CD14-positive monocyte (primary cell): ENCODE measurements around the gene APLF. TPM values are rescaled to one million over a fixed set of nuclear protein-coding genes. Genes with fewer than 3 reads are reported as not detected.

ENCODE experiments used
- DNase-seq, 3 donors: peaks; one replicate each; pipeline ENCODE4 v3.0.0-alpha.2; 2011 to 2022
- H2AFZ ChIP-seq: 2 replicates; pipeline ENCODE4 v1.6.0; 2012; ENCODE audit warnings: mild to moderate bottlenecking, low read depth, low read length, inconsistent platforms; ENCODE audit not compliant: insufficient read depth, poor library complexity, severe bottlenecking
- H3K27ac ChIP-seq, 2 donors: 1 replicate in 1 of 2; 2 replicates in 1 of 2; pipeline ENCODE4 v1.5.1; 2012 to 2013; ENCODE audit warnings: low read length in 2 of 2, control low read depth in 1 of 2, inconsistent platforms in 1 of 2, low read depth in 1 of 2, mild to moderate bottlenecking in 1 of 2
- H3K27me3 ChIP-seq, 2 donors: one replicate each; pipeline versions ENCODE4 v1.6.0 to v1.6.1; 2011 to 2013; ENCODE audit warnings: low read length in 2 of 2; ENCODE audit not compliant: control insufficient read depth in 2 of 2, insufficient read depth in 2 of 2
- H3K36me3 ChIP-seq, 2 donors: replicated peaks in 1 of 2; 1 replicate in 1 of 2; 2 replicates in 1 of 2; pipeline versions ENCODE4 v1.5.1 to v1.6.1; 2012 to 2013; ENCODE audit warnings: low read length in 2 of 2, control low read depth in 1 of 2, inconsistent platforms in 1 of 2, mild to moderate bottlenecking in 1 of 2; ENCODE audit not compliant: insufficient read depth in 2 of 2, control insufficient read depth in 1 of 2
- H3K4me1 ChIP-seq, 2 donors: 1 replicate in 1 of 2; 2 replicates in 1 of 2; pipeline versions ENCODE4 v1.5.1 to v1.6.1; 2012 to 2013; ENCODE audit warnings: low read length in 2 of 2, control low read depth in 1 of 2, inconsistent platforms in 1 of 2, mild to moderate bottlenecking in 1 of 2, moderate library complexity in 1 of 2; ENCODE audit not compliant: insufficient read depth in 2 of 2, control insufficient read depth in 1 of 2
- H3K4me2 ChIP-seq: replicated peaks from 2 replicates; pipeline ENCODE3; 2012; ENCODE audit warnings: low read length, moderate library complexity, mild to moderate bottlenecking; ENCODE audit not compliant: poor library complexity, severe bottlenecking; ENCODE audit errors: extremely low read depth
- H3K4me3 ChIP-seq, 3 experiments: fragments of 200-600 bp in 1 of 3; sonication (generic) in 1 of 3; replicated peaks in 1 of 3; 1 replicate in 2 of 3; 2 replicates in 1 of 3; pipeline ENCODE4 v1.5.1; 2011 to 2013; ENCODE audit warnings: low read length in 3 of 3, mild to moderate bottlenecking in 3 of 3, control low read depth in 2 of 3, low read depth in 2 of 3, inconsistent platforms in 1 of 3, moderate library complexity in 1 of 3
- H3K79me2 ChIP-seq: 2 replicates; pipeline ENCODE4 v1.6.0; 2012; ENCODE audit warnings: mild to moderate bottlenecking, control low read depth, inconsistent platforms, low read length, moderate library complexity; ENCODE audit not compliant: insufficient read depth
- H3K9ac ChIP-seq: 2 replicates; pipeline ENCODE4 v1.6.0; 2017; ENCODE audit warnings: low read length, mild to moderate bottlenecking; ENCODE audit not compliant: insufficient read depth, poor library complexity, severe bottlenecking
- H3K9me3 ChIP-seq, 2 donors: replicated peaks in 1 of 2; 1 replicate in 1 of 2; 2 replicates in 1 of 2; pipeline versions ENCODE4 v1.5.1 to v1.6.1; 2012 to 2013; ENCODE audit warnings: low read length in 2 of 2, control low read depth in 1 of 2; ENCODE audit not compliant: control insufficient read depth in 1 of 2, insufficient read depth in 1 of 2
- H4K20me1 ChIP-seq: 2 replicates; pipeline ENCODE4 v1.6.0; 2012; ENCODE audit warnings: mild to moderate bottlenecking, low read length, control low read depth, moderate library complexity; ENCODE audit not compliant: insufficient read depth
- H3K27ac Mint-ChIP-seq, 7 donors: one replicate each; pipeline ENCODE4 v1.8.0; 2020; ENCODE audit warnings: mild to moderate bottlenecking in 7 of 7, mixed read lengths in 7 of 7, moderate library complexity in 6 of 7, inconsistent platforms in 2 of 7
- H3K27me3 Mint-ChIP-seq, 3 donors: one replicate each; pipeline ENCODE4 v1.8.0; 2021 to 2022; ENCODE audit warnings: low read depth in 3 of 3, mild to moderate bottlenecking in 3 of 3, mixed read lengths in 3 of 3, moderate library complexity in 3 of 3, inconsistent platforms in 1 of 3
- H3K36me3 Mint-ChIP-seq, 2 donors: one replicate each; pipeline ENCODE4 v1.8.0; 2020; ENCODE audit warnings: mixed read lengths in 2 of 2, inconsistent platforms in 1 of 2, mild to moderate bottlenecking in 1 of 2
- H3K4me1 Mint-ChIP-seq: one replicate; pipeline ENCODE4 v1.8.0; 2020; ENCODE audit warnings: mild to moderate bottlenecking, mixed read lengths
- H3K4me3 Mint-ChIP-seq, 2 donors: one replicate each; pipeline ENCODE4 v1.8.0; 2020; ENCODE audit warnings: mild to moderate bottlenecking in 2 of 2, mixed read lengths in 2 of 2, moderate library complexity in 1 of 2
- H3K9me3 Mint-ChIP-seq, 7 donors: one replicate each; pipeline ENCODE4 v1.8.0; 2020 to 2022; ENCODE audit warnings: mixed read lengths in 7 of 7, mild to moderate bottlenecking in 6 of 7, moderate library complexity in 6 of 7, inconsistent platforms in 2 of 7
- WGBS: methylation state at CpG from one replicate; pipeline ENCODE4 v1.1.5; 2013; ENCODE audit warnings: missing lambda C conversion rate; ENCODE audit not compliant: insufficient coverage; 5-methylcytosine and 5-hydroxymethylcytosine counted together
- intact Hi-C, 2 donors: fragments of 100-400 bp; cut with micrococcal nuclease; formaldehyde crosslinking; loops; one replicate each; pipeline versions ENCODE4 v1.15.0 to v1.15.1; 2023
- polyA plus RNA-seq, 3 donors: library from polyadenylated mRNA; depleted of rRNA in 1 of 3; unstranded in 2 of 3; stranded (reverse) in 1 of 3; fragments of 300-500 nt in 2 of 3; fragments of >200 nt in 1 of 3; fragmentation: Illumina TruSeq in 2 of 3; gene quantifications; 1 replicate in 2 of 3; 2 replicates in 1 of 3; pipeline ENCODE4 v1.2.3, GENCODE V29; 2012 to 2021
- TF ChIP-seq, protein P1 (sequence below): fragments of 200-600 bp; IDR thresholded peaks from one replicate; pipeline ENCODE4 v1.8.0; 2022; ENCODE audit warnings: antibody characterized with exemption, mild to moderate bottlenecking

The APLF gene
- polyA plus RNA-seq, 3 donors = 0.77 to 1.8 (median 1.2) TPM

DNA sequence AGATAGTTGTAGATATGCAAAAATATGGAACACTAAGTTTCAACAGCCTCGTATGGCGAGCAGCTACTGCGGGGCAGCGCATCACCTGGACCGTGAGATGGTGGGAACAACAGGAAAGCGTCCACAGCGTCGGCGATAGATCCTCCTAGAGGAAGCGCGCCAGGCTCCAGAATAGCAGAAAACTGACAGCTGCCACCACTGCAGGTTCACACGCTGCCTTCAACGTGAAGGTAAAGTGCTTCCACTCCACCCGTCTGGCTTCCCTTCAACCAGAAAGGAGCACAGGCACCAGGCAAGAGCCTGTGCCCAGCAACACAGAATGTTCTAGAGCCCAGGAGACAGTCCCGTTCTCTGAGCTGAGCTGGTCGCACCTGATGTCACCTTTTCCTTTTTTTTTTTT lies 20.3 kb upstream of the APLF start:
- Histone ChIP-seq H3K27me3 (no peaks in the 10 kb centered on the region), H3K4me3 (no peak overlapping the region), H3K79me2 (no peaks in the 10 kb centered on the region), H2AFZ (no peak overlapping the region), H3K4me2 (no peak overlapping the region), H3K36me3 (no peaks in the 10 kb centered on the region), H4K20me1 (no peaks in the 10 kb centered on the region), H3K4me1 (no peaks in the 10 kb centered on the region), H3K27ac (no peak overlapping the region), H3K9me3 (peaks cover 13 to 23% of the 10 kb centered on the region in 2 donors), H3K9ac (no peak overlapping the region)
- DNase-seq = no peak
- TF ChIP-seq, protein P1, sequence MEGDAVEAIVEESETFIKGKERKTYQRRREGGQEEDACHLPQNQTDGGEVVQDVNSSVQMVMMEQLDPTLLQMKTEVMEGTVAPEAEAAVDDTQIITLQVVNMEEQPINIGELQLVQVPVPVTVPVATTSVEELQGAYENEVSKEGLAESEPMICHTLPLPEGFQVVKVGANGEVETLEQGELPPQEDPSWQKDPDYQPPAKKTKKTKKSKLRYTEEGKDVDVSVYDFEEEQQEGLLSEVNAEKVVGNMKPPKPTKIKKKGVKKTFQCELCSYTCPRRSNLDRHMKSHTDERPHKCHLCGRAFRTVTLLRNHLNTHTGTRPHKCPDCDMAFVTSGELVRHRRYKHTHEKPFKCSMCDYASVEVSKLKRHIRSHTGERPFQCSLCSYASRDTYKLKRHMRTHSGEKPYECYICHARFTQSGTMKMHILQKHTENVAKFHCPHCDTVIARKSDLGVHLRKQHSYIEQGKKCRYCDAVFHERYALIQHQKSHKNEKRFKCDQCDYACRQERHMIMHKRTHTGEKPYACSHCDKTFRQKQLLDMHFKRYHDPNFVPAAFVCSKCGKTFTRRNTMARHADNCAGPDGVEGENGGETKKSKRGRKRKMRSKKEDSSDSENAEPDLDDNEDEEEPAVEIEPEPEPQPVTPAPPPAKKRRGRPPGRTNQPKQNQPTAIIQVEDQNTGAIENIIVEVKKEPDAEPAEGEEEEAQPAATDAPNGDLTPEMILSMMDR = no peak
- H3K9me3 Mint-ChIP-seq = peaks cover 11 to 26% (median 23%) of the 10 kb centered on the region in 7 donors
- H3K27ac Mint-ChIP-seq = no peak overlapping the region
- H3K4me1 Mint-ChIP-seq = peaks cover under 1% of the 10 kb centered on the region
- intact Hi-C loops = loop anchor here in 1 of 2 donors (10.0 kb wide), 1 partner anchor 162 kb away; no protein-coding TSS in a partner anchor
- H3K4me3 Mint-ChIP-seq = no peak overlapping the region
- H3K36me3 Mint-ChIP-seq = no peaks in the 10 kb centered on the region
- no peaks in the 10 kb centered on the region for H3K27me3 Mint-ChIP-seq
- 92% methylated on average over 15 of the region's 16 CpGs for WGBS

DNA sequence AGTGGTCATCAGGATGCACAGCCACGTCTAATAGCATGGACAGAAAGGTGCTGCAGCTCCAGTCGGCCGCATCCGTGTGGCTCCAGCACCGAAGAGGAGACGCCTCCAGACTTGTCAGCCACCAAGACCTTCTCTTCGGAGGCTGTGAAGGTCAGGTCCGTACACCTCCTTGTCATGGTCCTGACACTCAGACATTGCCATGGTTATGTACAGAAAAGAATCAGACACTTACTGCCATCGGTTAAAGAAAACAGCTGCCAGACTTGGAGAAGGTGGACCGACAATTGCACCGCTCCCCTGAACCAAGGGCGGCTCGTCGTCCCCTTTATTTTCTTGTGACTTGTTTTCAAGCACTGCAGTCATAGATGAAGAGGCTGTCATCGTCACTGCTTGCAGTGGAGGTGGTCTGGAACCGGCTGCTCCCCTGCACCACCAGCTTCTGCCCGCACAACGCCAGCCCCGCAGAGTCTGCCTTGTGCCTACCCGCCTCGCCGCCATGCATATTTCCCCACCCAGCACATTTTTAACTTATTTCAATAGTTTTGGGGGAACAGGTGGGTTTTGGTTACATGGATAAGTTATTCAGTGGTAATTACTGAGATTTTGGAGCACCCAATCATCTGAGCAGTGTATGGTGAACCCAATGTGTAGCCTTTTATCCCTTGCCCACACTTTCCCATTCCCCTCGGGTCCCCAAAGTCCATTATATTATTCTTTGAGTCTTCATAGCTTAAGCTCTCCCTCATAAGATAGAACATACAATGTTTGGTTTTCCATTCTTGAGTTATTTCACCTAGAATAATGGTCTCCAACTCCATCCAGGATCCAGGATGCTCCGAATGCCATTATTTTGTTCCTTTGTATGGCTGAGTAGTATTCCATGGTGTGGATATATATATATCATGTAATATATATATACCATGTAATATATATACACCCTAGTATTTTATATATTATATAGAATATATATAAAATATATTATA lies 18.4 kb upstream of the APLF start:
- no peaks in the 10 kb centered on the region for H3K27me3 ChIP-seq
- intact Hi-C loops = loop anchor here in 1 of 2 donors (10.0 kb wide), 1 partner anchor 164 kb away; no protein-coding TSS in a partner anchor
- no peaks in the 10 kb centered on the region for H3K79me2 ChIP-seq
- over 99% methylated on average over 16 of the region's 24 CpGs for WGBS
- TF ChIP-seq, protein P1 = no peak
- H3K4me1 ChIP-seq = no peaks in the 10 kb centered on the region
- no peak overlapping the region for H2AFZ ChIP-seq
- H3K4me3 ChIP-seq = no peak overlapping the region
- no peaks in the 10 kb centered on the region for H4K20me1 ChIP-seq
- H3K36me3 ChIP-seq = no peaks in the 10 kb centered on the region
- Mint-ChIP-seq H3K9me3 (peaks cover 11 to 26% (median 23%) of the 10 kb centered on the region in 7 donors), H3K4me3 (no peak overlapping the region), H3K36me3 (no peaks in the 10 kb centered on the region), H3K27ac (no peak overlapping the region), H3K4me1 (peaks cover 5% of the 10 kb centered on the region), H3K27me3 (no peaks in the 10 kb centered on the region)
- no peak overlapping the region for H3K4me2 ChIP-seq
- no peak overlapping the region for H3K27ac ChIP-seq
- no peak for DNase-seq
- H3K9me3 ChIP-seq = peaks cover 13 to 23% of the 10 kb centered on the region in 2 donors
- no peak overlapping the region for H3K9ac ChIP-seq
